Kidney capillary endothelial cell (primary cell): ENCODE results near the gene HOXD3.

ENCODE experiments used
- DNase-seq: peaks from one replicate; pipeline ENCODE4 v3.0.0-alpha.2; 2018; ENCODE audit warnings: low spot score

HOXD3 gene

DNA sequence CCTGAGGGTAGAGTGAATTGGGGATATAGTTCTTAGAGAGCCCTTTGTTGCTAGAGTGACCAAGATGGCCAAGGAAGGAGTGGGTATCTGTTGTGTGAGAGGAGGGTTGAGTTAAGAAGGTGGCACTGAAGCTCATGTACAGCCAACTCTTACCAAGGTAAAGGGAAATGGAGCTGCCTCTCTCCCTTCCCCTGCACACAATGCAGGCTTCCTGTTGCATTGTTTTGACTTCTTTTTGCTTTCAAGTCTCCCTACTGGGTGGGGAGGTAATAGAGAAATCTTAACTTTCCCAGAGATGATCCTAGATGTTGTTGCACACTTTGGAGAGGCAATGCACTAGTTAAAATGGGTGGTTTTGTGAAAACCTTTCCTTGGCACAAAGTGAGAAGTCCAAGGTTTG is 55.2 kb downstream of the HOXD3 start:
- no peak for DNase-seq

DNA sequence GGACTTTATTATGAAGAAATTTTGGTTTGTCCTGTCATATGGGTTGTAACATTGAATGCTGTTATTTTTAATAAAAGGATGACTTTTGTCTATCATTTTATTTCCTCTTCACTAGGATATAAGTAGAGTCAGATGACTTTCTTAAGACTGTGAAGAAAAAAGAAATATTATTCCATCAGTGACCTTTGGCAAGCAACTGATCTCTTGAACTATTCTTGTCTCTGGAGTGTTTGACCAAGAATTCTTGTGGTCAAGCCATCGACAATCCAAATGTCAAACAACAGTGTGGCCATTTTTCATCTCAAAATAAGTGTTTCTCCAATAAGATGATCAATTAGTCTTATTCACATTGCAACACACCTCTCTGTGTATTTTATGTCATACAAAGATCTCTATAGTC is 56.3 kb downstream of the HOXD3 start:
- no peak for DNase-seq
